ENCODE measurements around the gene VKORC1L1.

The VKORC1L1 gene

DNA sequence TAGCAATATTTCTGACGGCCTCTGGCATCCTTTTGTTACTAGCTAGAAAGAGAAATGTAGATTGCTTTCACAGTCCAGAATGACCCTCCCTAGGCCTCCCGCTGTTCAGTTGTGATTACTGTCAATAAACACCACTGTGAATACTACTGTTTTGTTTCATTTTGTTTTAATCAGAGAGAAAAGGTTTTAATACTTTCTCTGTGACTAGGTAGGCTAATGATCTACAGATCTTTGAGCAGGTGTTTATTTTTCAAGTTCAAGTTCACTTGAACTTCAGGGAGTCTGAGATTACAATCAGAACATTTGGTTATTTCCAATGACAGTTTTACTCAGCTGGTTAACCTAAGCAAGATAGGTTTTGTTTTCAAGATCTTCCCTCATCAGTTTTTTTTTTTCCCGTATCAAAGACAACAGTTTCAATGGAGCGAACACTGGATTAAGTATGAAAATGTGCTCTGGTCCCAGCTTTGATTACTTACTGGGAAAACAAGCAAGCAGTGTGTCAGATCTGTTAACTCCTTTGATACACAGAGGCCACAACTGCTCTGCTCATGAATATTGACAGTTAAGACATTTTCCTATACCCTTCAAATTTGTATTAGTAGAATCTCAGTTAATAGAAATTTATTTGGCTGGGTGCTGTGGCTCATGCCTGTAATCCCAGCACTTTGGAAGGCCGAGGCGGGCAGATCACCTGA is 34.8 kb downstream of the VKORC1L1 start:
- ATAC-seq (ENCODE audit: low read depth) (no peak), DNase-seq (ENCODE audit: low spot score) (no peak)
- peaks cover 12% of the 10 kb centered on the region for H3K9me3 ChIP-seq (ENCODE audit: severe bottlenecking)
- no peak overlapping the region for H3K4me3 ChIP-seq (ENCODE audit: severe bottlenecking)
- no peak overlapping the region for H3K27ac ChIP-seq (ENCODE audit: poor library complexity, severe bottlenecking)
- no peaks in the 10 kb centered on the region for H3K4me1 ChIP-seq (ENCODE audit: insufficient read depth, poor library complexity, severe bottlenecking)
- H3K27me3 ChIP-seq (ENCODE audit: insufficient read depth, poor library complexity, severe bottlenecking), result no peaks in the 10 kb centered on the region
- H3K36me3 ChIP-seq (ENCODE audit: low read depth), result peaks cover 14% of the 10 kb centered on the region
- TF ChIP-seq, protein P1, sequence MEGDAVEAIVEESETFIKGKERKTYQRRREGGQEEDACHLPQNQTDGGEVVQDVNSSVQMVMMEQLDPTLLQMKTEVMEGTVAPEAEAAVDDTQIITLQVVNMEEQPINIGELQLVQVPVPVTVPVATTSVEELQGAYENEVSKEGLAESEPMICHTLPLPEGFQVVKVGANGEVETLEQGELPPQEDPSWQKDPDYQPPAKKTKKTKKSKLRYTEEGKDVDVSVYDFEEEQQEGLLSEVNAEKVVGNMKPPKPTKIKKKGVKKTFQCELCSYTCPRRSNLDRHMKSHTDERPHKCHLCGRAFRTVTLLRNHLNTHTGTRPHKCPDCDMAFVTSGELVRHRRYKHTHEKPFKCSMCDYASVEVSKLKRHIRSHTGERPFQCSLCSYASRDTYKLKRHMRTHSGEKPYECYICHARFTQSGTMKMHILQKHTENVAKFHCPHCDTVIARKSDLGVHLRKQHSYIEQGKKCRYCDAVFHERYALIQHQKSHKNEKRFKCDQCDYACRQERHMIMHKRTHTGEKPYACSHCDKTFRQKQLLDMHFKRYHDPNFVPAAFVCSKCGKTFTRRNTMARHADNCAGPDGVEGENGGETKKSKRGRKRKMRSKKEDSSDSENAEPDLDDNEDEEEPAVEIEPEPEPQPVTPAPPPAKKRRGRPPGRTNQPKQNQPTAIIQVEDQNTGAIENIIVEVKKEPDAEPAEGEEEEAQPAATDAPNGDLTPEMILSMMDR (IDR thresholded peaks at IDR 0.05; ENCODE audit: poor library complexity, severe bottlenecking), result no peak

GRCh38 chr7:65910237-65910636 is 37.4 kb downstream of the VKORC1L1 start:
- H3K9me3 ChIP-seq (ENCODE audit: severe bottlenecking), result no peaks in the 10 kb centered on the region
- no peak overlapping the region for H3K27ac ChIP-seq (ENCODE audit: poor library complexity, severe bottlenecking)
- ATAC-seq (ENCODE audit: low read depth), result no peak
- H3K4me3 ChIP-seq (ENCODE audit: severe bottlenecking), result no peak overlapping the region
- H3K36me3 ChIP-seq (ENCODE audit: low read depth), result 0 out of 2 replicates have a peak, but pooled peaks cover 3% of the 10 kb centered on the region
- H3K4me1 ChIP-seq (ENCODE audit: insufficient read depth, poor library complexity, severe bottlenecking), result no peaks in the 10 kb centered on the region
- no peaks in the 10 kb centered on the region for H3K27me3 ChIP-seq (ENCODE audit: insufficient read depth, poor library complexity, severe bottlenecking)
- DNase-seq (ENCODE audit: low spot score), result no peak
- TF ChIP-seq, protein P1 (IDR thresholded peaks at IDR 0.05; ENCODE audit: poor library complexity, severe bottlenecking), result no peak

- no peak overlapping the region for H3K27ac ChIP-seq (ENCODE audit: poor library complexity, severe bottlenecking)
- no peaks in the 10 kb centered on the region for H3K4me1 ChIP-seq (ENCODE audit: insufficient read depth, poor library complexity, severe bottlenecking)
- no peak for DNase-seq (ENCODE audit: low spot score)
- H3K36me3 ChIP-seq (ENCODE audit: low read depth), result no peaks in the 10 kb centered on the region
- no peak overlapping the region for H3K4me3 ChIP-seq (ENCODE audit: severe bottlenecking)
- no peaks in the 10 kb centered on the region for H3K27me3 ChIP-seq (ENCODE audit: insufficient read depth, poor library complexity, severe bottlenecking)
- no peak for ATAC-seq (ENCODE audit: low read depth)
- H3K9me3 ChIP-seq (ENCODE audit: severe bottlenecking), result no peaks in the 10 kb centered on the region
- TF ChIP-seq, protein P1 (IDR thresholded peaks at IDR 0.05; ENCODE audit: poor library complexity, severe bottlenecking), result no peak
Measured at GRCh38 chr7:65912237-65912636, 39.4 kb downstream of the VKORC1L1 start.

DNA sequence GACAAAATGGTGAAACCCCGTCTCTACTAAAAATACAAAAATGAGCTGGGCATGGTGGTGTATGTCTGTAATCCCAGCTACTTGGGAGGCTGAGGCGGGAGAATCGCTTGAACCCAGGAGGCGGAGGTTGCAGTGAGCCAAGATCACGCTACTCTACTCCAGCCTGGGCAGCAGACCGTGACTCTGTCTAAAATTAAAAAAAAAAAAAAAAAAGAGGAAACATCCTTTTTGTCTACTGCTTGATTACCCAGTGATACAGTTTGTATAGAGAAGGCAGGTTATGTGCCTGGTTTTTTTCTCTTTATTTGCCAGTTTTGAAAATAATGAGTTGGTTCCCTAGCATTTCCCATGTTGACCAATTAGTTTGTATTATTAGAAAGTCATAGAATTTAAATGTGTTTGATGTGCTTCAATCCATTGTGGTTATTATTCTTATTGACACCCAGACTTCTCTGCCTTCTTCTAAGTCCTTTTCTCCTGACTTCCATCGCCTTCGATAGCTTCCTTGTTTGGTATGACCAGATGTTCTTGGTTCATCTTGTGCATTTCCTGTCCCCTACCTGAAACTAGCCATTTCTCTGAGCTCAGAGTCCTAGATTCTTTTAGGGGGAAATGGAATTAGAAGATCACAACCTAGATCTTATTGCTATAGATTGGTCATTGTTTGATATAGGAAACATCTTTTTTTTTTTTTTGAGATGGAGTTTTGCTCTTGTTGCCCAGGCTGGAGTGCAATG is 43.2 kb downstream of the VKORC1L1 start:
- Histone ChIP-seq H3K27me3 (ENCODE audit: insufficient read depth, poor library complexity, severe bottlenecking) (no peaks in the 10 kb centered on the region), H3K4me3 (ENCODE audit: severe bottlenecking) (no peak overlapping the region), H3K27ac (ENCODE audit: poor library complexity, severe bottlenecking) (no peak overlapping the region), H3K9me3 (ENCODE audit: severe bottlenecking) (no peaks in the 10 kb centered on the region), H3K36me3 (ENCODE audit: low read depth) (peaks cover 6% of the 10 kb centered on the region; the same call in 1 of the 2 replicates), H3K4me1 (ENCODE audit: insufficient read depth, poor library complexity, severe bottlenecking) (no peaks in the 10 kb centered on the region)
- TF ChIP-seq, protein P1 (IDR thresholded peaks at IDR 0.05; ENCODE audit: poor library complexity, severe bottlenecking), result no peak
- ATAC-seq (ENCODE audit: low read depth) (no peak), DNase-seq (ENCODE audit: low spot score) (no peak)

GRCh38 chr7:65923316-65923715 is 50.4 kb downstream of the VKORC1L1 start:
- TF ChIP-seq, protein P1 (IDR thresholded peaks at IDR 0.05; ENCODE audit: poor library complexity, severe bottlenecking), result no peak
- no peaks in the 10 kb centered on the region for H3K9me3 ChIP-seq (ENCODE audit: severe bottlenecking)
- no peak for ATAC-seq (ENCODE audit: low read depth)

More at GRCh38 chr7:65923316-65923715, 50.4 kb downstream of the VKORC1L1 start:
- H3K27ac ChIP-seq (ENCODE audit: poor library complexity, severe bottlenecking), result no peak overlapping the region
- H3K36me3 ChIP-seq (ENCODE audit: low read depth), result peaks cover 5% of the 10 kb centered on the region; the same call in 1 of the 2 replicates
- H3K27me3 ChIP-seq (ENCODE audit: insufficient read depth, poor library complexity, severe bottlenecking), result no peaks in the 10 kb centered on the region
- DNase-seq (ENCODE audit: low spot score), result no peak
- no peaks in the 10 kb centered on the region for H3K4me1 ChIP-seq (ENCODE audit: insufficient read depth, poor library complexity, severe bottlenecking)
- H3K4me3 ChIP-seq (ENCODE audit: severe bottlenecking), result no peak overlapping the region

All from RWPE2 (cell line).